ENCODE data around the gene FPR3.

Gene FPR3

GRCh38 chr19:51807111-51807701 lies 12.2 kb downstream of the FPR3 start:
- no peak for DNase-seq (ENCODE audit: low read depth)

GRCh38 chr19:51807925-51808324 lies 13.0 kb downstream of the FPR3 start:
- no peak for DNase-seq (ENCODE audit: low read depth)

GRCh38 chr19:51808333-51808986 lies 13.5 kb downstream of the FPR3 start:
- DNase-seq (ENCODE audit: low read depth) = peak; percentile 66

GRCh38 chr19:51809787-51810186 lies 14.8 kb downstream of the FPR3 start:
- DNase-seq (ENCODE audit: low read depth) = peak; percentile 27

GRCh38 chr19:51810223-51810622 lies 15.3 kb downstream of the FPR3 start:
- DNase-seq (ENCODE audit: low read depth) = no peak

GRCh38 chr19:51811344-51811743 lies 16.4 kb downstream of the FPR3 start:
- DNase-seq (ENCODE audit: low read depth) = no peak

GRCh38 chr19:51815043-51815442 lies 20.1 kb downstream of the FPR3 start:
- no peak for DNase-seq (ENCODE audit: low read depth)

GRCh38 chr19:51816711-51817110 lies 21.8 kb downstream of the FPR3 start:
- DNase-seq (ENCODE audit: low read depth) = no peak

GRCh38 chr19:51820011-51820410 lies 25.1 kb downstream of the FPR3 start:
- DNase-seq (ENCODE audit: low read depth) = no peak

GRCh38 chr19:51820831-51821446 lies 26.0 kb downstream of the FPR3 start:
- no peak for DNase-seq (ENCODE audit: low read depth)

GRCh38 chr19:51821456-51821855 lies 26.5 kb downstream of the FPR3 start:
- no peak for DNase-seq (ENCODE audit: low read depth)

- DNase-seq (ENCODE audit: low read depth) = no peak
Observed at GRCh38 chr19:51821921-51822320, 27.0 kb downstream of the FPR3 start.

- no peak for DNase-seq (ENCODE audit: low read depth)
Observed at GRCh38 chr19:51822325-51822724, 27.4 kb downstream of the FPR3 start.

- DNase-seq (ENCODE audit: low read depth) = no peak
Observed at GRCh38 chr19:51822946-51823345, 28.0 kb downstream of the FPR3 start.

- DNase-seq (ENCODE audit: low read depth) = no peak
Observed at GRCh38 chr19:51824281-51825005, 29.5 kb downstream of the FPR3 start.

GRCh38 chr19:51830274-51830673 lies 35.3 kb downstream of the FPR3 start:
- DNase-seq (ENCODE audit: low read depth) = no peak

GRCh38 chr19:51837145-51837544 lies 42.2 kb downstream of the FPR3 start:
- DNase-seq (ENCODE audit: low read depth) = no peak

- DNase-seq (ENCODE audit: low read depth) = no peak
Observed at GRCh38 chr19:51861870-51862622, 67.1 kb downstream of the FPR3 start.

- no peak for DNase-seq (ENCODE audit: low read depth)
Observed at GRCh38 chr19:51873097-51873496, 78.1 kb downstream of the FPR3 start.
